ENCODE data around the gene VAV2.

The VAV2 gene

DNA sequence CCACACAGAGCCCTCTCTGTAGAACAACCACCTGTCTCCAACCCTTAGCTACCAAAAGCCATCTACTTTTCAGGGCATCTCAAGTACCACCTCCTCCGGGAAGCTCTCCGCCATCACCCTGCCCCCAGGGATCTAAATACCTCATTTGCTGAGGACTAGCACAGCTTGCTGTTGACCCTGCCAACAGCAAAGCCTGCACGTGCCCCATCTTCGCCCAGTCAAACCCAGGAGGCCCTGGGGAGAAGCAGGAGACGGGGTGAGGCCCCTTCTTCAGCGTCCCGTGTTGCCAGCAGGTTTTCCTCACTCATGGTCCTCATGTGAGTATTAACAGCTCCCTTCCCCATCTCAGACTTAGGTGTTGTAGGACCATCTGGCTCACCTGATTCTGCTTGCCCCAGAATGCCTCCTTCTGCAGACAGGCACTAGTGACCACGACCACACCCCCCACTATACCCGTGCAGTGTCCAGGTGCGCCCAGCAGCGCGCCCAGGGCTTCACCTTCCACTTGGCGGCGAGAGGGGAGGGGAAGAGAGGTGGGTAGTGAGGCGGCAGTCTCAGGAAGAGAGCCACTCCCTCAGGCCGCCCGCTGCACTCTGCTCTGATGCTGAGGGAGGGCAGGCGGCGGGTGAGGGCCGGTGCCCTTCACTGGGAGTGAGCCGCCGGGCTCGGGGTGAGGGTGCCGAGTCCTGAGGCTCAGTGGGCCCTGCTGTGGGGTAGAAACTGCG lies 11.1 kb downstream of the VAV2 start:
- DNase-seq (ENCODE audit: low spot score), result no peak
- TF ChIP-seq, protein P1, sequence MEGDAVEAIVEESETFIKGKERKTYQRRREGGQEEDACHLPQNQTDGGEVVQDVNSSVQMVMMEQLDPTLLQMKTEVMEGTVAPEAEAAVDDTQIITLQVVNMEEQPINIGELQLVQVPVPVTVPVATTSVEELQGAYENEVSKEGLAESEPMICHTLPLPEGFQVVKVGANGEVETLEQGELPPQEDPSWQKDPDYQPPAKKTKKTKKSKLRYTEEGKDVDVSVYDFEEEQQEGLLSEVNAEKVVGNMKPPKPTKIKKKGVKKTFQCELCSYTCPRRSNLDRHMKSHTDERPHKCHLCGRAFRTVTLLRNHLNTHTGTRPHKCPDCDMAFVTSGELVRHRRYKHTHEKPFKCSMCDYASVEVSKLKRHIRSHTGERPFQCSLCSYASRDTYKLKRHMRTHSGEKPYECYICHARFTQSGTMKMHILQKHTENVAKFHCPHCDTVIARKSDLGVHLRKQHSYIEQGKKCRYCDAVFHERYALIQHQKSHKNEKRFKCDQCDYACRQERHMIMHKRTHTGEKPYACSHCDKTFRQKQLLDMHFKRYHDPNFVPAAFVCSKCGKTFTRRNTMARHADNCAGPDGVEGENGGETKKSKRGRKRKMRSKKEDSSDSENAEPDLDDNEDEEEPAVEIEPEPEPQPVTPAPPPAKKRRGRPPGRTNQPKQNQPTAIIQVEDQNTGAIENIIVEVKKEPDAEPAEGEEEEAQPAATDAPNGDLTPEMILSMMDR (IDR thresholded peaks at IDR 0.05; ENCODE audit: extremely low read depth, insufficient read depth, missing control alignments), result no peak
- in situ Hi-C loops (cut with MboI; ENCODE audit: low pct_unique_long_range_greater_than_20kb, low sequenced_read_pairs, unreplicated experiment), result no loop called here

GRCh38 chr9:133979921-133980863 lies 11.9 kb downstream of the VAV2 start:
- in situ Hi-C loops (cut with MboI; ENCODE audit: low pct_unique_long_range_greater_than_20kb, low sequenced_read_pairs, unreplicated experiment), result no loop called here
- TF ChIP-seq, protein P1 (IDR thresholded peaks at IDR 0.05; ENCODE audit: extremely low read depth, insufficient read depth, missing control alignments), result no peak
- DNase-seq (ENCODE audit: low spot score), result peak; percentile 48

GRCh38 chr9:133979273-133979920 lies 12.7 kb downstream of the VAV2 start:
- peak; percentile 70 for DNase-seq (ENCODE audit: low spot score)
- TF ChIP-seq, protein P1 (IDR thresholded peaks at IDR 0.05; ENCODE audit: extremely low read depth, insufficient read depth, missing control alignments), result no peak
- in situ Hi-C loops (cut with MboI; ENCODE audit: low pct_unique_long_range_greater_than_20kb, low sequenced_read_pairs, unreplicated experiment), result no loop called here

DNA sequence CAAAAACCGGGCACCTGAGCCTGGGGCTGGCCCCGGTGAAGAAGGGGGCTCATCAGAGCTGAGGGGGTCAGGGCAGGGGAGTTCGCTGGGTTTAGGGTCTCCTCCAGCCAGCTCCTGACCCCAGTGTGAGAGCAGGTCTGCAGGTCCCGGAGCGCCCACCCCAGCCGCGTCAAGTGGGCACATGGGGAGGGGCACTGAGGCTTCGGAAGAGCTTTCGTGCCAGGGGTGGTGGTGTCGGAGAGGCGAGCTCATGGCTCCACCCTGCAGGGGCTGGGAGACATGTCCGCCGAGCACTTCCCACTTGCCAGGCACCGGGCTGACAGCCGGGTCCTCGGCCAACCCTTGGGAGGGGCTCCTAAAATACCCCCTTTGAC lies 13.2 kb downstream of the VAV2 start:
- TF ChIP-seq, protein P1 (IDR thresholded peaks at IDR 0.05; ENCODE audit: extremely low read depth, insufficient read depth, missing control alignments), result no peak
- in situ Hi-C loops (cut with MboI; ENCODE audit: low pct_unique_long_range_greater_than_20kb, low sequenced_read_pairs, unreplicated experiment), result no loop called here
- DNase-seq (ENCODE audit: low spot score), result no peak

DNA sequence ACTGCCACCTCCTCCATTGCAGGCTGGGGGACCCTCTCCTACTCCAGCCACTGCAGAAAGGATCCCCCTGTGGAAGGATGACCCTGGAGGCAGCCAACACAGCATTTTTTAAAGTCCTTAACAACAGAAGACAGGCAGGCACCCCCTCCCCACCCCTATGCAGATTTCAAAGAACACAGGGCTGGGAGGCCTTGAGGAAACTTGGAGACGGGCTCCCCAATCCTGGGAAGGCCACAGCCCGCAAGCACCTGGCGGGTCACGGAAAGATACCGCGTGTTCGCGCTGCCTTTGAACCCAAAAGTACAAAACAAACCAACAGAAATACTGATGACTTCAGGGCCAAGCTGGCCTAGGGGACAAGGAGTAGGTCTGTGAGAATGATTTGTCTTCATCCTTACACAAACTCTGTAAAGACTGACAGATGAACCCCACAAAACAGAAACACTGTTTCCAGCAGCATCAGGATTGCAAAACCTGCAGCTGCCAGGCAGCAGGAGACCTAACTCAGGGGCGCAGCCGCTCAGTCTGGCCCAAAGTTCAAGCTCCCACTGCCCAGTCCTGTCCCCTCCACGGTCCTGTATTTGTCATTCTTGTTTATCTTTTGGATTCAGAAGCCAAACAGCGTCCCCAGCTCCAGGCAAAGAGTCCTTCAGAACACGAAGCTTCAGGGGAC lies 13.8 kb downstream of the VAV2 start:
- no peak for DNase-seq (ENCODE audit: low spot score)
- in situ Hi-C loops (cut with MboI; ENCODE audit: low pct_unique_long_range_greater_than_20kb, low sequenced_read_pairs, unreplicated experiment), result no loop called here
- TF ChIP-seq, protein P1 (IDR thresholded peaks at IDR 0.05; ENCODE audit: extremely low read depth, insufficient read depth, missing control alignments), result no peak

All from GM13977 (cell line).